ACHN (cell line): ENCODE measurements around the gene ERBB4.

ENCODE experiments used
- DNase-seq: peaks from one replicate; pipeline ENCODE4 v3.0.0-alpha.2; 2015
- in situ Hi-C: cut with HindIII; loops from 2 replicates; pipeline ENCODE4 v1.10.0; 2017; ENCODE audit warnings: low sequenced_read_pairs, low pct_ligation_motif_present, low pct_unique_long_range_greater_than_20kb

Gene ERBB4

DNA sequence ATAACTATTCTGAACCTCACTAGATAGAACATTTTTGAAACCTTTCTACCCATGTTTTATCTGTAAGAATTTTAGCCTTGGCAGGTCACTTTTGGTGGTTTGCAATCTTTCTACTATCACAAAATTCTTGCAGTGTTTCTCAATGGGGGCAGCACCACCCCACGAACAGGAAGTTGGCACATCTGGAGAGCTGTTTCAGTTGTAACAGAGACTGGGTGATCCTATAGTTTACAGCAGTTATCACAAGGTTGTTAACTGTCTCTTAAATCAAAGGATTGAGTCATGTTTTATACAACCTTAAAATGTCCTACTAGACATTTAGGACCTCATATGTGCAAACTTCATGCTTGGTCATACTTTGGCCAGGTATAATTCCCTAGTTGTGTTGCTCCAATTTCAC is 829.2 kb downstream of the ERBB4 start:
- in situ Hi-C loops = no loop called here
- DNase-seq = no peak

DNA sequence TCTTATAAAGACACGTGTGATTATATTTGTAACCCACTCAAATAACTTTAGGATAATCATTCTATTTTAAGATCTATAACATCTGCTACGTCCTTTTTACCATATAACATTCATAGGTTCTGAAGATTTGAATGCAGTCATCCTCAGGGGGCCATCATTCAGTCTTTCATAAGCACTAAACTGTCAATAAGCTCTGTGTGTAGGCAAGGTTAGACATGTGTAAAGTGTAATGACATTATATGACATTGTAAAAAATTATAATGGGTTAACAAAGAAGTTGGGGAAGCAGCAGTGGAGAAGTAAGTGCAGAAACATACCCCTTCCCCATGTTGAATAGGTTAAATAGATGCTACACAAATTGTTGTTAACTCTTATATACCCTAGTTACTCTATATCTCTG is 845.9 kb downstream of the ERBB4 start:
- in situ Hi-C loops = no loop called here
- no peak for DNase-seq

DNA sequence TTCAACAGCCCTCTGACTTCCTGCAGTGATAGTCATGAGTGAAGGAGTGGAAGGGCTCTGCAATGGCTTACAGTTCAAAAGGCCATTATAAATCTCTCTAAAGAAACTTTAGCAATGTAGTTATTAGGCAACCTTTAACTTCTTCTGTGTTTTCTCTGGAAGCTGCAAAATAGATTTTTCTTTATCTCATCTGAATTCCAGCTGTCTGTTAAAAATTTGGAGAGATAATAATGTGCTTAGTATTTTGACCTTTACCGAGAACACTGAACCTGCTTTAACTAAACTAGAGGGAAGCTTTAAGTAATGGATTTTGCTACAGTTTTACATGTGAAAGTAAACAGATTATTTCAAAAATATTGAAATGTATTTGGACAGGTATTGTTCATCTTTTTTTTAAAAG is 847.9 kb downstream of the ERBB4 start:
- DNase-seq = no peak
- in situ Hi-C loops = no loop called here

DNA sequence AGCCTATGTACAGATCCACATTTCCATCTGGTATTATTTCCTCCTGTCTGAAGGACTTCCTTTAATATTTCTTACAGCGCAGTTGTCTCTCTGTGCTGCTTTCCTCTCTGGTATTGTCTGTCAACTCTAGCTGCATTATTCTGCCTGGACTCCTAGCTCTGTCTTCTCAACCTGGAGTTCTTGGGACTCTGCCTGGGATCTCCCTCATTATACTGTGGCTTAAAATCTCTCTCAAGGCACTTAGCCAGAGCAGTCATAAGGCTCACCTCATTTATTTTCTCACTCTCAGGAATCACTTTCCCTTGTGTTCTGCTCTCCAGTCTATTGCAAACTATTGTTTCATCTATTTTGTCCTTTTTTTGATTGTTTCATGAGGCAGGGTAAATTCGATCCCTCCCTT is 850.4 kb downstream of the ERBB4 start:
- in situ Hi-C loops = no loop called here
- DNase-seq = no peak

DNA sequence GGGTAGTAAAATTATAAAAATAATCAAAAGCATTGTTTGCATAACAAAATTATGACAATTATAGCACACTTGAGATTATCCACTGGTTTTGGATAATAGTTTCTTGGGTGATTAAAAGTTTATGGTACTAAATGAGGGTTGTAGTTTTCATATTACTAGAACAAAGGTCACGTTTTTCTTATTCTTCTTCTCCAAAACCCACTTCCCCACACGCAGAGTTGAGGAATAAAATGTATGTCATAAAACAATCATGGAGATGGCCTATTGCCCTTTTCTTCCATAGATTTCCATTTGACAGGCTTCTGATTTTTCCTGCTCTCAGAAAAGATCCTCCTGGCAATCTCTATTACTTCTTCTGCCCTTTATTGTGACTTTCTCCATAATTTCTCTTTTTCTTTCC is 863.9 kb downstream of the ERBB4 start:
- DNase-seq = no peak
- in situ Hi-C loops = no loop called here

DNA sequence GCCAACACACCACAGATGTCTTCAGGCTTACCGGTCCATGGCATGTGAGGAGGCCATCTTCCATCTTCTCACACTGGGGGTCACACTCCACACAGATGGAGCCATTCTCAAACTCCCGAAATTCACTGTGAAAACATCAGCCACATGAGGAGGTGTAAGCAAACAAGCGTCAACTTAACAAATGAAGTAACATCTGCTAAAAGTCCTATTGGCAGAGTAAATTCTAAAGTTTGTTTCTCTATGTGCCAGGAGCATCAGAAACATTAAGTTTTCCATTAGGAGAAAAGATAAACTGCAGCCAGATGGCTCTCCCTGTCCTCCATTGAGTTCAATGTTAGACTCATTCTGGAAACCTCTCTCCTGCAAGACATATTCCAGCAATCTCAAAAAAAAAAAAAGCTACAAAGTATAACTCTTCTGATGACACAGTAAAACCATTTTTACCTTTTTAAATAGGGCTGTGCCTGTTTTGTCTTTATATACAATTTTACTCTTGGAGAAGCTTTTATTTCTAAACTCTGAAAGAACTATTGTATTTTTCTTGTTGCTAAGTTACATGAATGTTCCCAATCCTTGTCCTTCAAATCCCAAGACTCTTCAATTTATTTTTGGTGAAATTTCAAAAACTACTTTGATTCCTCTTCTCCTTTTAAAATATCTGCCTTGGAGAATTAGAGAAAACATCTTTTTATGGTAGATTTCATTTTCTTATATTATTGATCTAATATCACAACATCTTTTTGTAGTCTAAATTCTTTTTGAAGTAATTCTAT is 865.3 kb downstream of the ERBB4 start:
- in situ Hi-C loops = no loop called here
- no peak for DNase-seq

DNA sequence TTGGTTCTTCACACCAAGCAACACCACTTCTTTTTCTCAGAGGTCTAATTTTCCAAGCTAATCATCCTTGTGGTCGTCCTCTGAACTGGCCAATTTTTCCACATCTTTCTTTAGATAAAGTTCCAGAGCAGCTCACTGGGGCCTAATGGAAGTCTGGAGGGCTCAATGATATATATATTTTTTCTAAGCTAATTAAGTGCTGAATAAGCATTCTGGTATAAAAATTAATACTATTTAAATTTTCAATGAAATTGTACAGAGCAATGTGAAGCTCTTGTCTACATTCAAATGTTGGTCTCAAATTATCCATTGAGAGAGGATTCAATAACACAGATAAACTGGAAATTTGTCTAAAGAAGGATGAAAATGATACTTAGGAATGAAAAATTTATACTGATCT is 866.6 kb downstream of the ERBB4 start:
- DNase-seq = no peak
- in situ Hi-C loops = no loop called here

DNA sequence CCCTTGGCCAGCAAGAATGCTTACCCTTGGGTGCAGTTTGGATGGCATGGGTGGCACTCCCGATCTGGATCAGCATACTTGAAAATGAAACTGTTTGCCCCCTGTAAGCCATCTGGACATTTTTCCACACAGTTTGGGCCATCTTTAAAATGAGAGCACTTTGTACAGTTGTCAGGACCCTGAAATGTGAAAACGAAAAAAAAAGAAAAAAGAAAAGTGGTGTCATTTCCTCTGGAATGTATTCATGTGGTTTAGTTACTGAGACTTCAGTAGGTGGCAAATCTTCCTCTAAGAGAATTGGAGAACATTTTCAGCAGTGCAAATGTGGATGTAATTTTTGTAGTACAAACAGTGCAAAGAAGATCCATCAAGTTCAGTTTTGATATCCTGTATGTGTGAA is 873.3 kb downstream of the ERBB4 start:
- DNase-seq = no peak
- in situ Hi-C loops = no loop called here

DNA sequence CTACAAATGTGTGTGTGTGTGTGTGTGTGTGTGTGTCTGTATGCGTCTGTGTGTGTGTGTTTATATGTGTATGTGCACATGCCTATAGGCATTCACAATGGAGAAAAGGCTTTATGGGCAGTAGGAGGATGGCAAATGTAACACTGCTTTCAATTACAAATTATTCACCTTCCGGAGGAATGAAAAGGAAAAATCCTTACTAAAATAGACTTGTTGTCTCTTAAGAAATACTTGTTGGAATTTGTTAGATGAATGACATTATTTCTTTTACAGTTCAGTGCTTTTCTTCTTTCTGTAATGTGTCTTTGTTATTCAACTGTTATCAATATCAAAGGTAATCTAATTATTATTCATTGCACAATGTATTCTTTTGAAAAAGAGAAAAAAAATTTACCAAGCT is 874.3 kb downstream of the ERBB4 start:
- DNase-seq = no peak
- in situ Hi-C loops = no loop called here

DNA sequence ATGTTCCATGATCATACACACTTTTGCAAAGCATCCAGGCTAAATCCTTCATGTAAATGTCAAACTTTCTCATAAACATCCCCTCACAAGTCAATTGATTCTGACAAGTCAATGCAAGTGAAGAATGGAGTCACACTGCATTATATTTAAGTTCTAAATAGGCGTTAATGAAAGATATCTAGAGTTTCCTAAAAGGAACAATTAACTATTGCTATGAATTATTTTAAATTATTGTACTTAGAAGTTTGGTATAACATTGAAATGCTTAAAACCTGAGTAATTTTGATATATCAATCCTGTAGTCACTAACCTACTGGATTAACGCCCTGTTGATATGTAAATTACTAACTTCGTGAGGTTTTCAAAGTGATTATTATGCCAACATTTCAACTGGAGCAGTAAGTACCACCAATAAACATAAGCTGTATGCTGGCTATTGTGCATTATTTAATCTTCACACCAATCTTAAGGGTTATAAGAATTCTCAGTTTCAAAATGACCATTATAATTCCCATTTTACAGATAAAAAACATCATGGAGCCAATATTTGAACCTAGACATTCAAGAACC is 884.3 kb downstream of the ERBB4 start:
- in situ Hi-C loops = no loop called here
- no peak for DNase-seq

DNA sequence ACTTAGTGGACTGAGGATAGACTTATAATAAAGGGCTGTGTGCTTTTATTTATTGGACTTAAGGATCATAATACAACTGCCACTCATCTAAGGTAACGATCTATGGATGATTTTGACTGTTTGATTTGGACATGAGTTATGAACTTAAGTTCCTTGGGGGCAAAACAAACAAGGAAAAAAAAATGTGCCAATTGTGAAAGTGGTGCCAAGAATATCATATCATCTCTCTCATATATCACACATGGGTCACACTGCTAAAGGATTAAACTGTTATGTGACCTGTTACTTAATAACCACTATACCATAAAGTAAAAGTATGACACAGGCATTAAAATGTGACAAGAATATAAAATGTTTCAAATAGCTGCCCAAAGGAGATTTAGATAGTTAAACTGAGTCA is 886.3 kb downstream of the ERBB4 start:
- DNase-seq = no peak
- in situ Hi-C loops = no loop called here

DNA sequence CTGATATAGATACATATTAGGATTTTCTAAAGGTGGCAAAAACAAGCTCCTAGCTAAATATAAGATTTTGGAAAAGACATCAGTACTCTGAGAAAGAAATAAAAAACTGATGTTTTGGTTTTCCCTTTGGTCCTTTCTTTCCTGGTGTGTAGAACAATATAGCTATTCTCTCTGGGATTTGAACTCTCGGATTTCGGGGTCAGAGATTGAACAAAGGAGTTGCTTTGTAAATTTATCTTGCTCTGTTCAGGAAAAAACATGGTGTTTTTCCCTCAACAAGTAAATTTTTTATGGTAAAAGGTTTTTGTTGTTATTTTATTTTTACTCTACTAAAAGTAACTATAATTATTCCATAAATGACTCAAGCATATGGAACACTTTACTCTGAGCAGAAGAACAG is 889.3 kb downstream of the ERBB4 start:
- in situ Hi-C loops = no loop called here
- DNase-seq = no peak

DNA sequence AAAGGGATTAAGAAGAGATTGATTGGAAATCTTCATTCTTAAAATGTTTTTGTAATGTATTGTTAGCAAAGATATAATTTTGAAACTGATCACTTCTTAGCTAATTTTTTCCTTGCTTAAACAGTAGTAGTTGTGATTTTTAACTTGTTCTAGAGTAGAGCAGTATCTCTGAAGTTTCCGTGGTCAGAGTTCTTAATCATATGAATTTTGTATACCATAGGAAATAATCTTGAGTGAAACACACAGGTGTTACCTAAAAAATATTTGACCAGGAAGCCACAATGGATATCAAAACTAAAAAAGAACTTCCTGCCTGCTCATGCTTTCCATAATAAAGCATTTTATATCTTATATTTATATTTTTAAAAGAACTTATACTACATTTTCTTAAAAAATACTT is 907.1 kb downstream of the ERBB4 start:
- no peak for DNase-seq
- in situ Hi-C loops = no loop called here

DNA sequence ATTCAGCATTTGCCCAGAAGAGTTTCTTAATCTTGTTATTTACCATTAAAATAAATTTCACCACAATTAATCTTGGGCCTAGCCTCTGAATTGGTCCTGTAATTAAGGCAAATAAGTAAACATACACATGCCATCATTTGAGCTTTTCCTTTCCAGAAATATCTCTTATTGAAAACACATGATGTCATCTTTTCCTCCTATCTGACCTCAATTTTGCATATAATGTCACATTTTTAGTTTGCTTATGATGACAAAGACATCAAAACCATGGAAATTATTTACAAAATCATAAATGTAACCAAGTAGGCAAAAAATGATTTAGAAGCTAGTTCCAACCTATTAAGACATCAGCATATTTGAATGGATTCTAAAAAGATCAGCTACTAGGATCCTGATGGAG is 915.5 kb downstream of the ERBB4 start:
- in situ Hi-C loops = no loop called here
- DNase-seq = no peak

DNA sequence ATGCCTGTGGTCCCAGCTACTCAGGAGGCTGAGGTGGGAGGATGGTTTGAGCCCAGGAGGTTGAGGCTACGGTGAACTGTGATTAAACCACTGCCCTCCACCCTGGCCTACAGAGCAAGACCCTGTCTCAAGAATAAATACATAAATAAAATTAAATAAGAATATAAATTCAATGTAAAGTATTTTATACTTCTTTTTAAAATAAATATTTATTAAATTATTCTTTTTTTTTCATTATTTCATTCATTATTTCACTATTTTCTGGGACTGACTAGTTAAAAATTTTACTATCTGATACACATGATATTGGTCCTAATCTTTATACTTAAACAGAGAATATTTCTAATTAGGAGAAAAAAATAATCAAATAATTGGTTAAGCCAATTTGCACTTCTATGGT is 917.6 kb downstream of the ERBB4 start:
- no peak for DNase-seq
- in situ Hi-C loops = no loop called here

DNA sequence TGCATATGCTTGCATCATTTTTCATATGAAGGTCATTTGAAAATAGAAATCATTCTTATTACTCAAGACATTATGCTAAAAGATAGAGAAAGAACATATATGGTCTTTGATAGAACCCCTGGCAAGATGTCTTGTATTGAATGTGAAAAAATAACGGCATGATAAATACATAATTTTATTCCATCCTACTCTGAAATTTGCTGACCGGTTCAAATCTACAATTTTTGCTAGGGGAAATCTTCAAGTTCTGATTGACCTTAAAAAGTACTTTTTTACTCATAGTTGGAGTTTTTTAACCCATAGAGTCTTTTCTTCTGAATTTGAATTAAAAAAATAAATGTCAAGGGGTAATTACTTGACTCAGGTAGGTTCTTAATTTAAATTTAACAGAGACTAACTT is 920.8 kb downstream of the ERBB4 start:
- in situ Hi-C loops = no loop called here

DNA sequence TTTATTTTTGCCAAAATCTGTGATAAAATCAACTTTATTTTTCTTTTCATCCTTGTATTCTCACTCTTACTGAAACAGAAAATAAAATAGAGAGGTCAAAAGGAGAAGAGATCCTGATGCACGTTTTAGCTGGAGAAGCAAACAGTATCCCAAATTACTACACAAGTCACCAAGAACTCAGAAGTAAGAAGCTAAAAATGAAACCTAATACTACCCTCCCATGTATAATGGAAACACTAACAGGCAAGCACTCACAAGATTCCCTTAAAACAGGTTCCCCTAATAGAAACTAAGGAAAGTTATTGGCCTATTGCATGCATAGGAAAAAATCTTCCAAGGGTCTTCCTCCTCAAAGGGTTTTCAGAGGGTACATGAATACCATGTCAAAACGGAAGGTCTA is 927.0 kb downstream of the ERBB4 start:
- in situ Hi-C loops = no loop called here
- DNase-seq = no peak

More for the DNA sequence above, 920.8 kb downstream of the ERBB4 start:
- no peak for DNase-seq

DNA sequence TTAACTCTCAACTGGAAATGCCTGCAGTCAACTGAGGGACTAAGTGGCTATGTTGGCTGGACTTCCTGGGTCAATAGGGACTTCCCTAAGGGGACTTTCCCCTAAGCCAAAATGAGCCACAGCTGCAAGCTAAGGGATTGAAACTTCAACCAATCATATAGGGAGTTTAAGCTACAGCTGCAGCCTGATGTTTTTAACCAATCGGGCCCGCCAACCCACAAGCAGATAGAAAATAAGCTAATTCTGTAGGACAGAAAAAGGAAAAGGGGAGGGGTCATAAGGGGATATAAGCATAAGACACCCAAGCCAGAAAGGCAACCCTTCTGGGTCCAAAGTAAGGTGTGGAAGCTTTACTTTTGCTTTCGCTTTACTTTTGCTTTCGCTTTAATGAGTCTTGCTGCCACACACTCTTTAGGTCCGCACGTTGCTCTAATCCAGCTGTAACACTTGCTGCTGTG is 927.5 kb downstream of the ERBB4 start:
- DNase-seq = peak; percentile 26
- in situ Hi-C loops = no loop called here

DNA sequence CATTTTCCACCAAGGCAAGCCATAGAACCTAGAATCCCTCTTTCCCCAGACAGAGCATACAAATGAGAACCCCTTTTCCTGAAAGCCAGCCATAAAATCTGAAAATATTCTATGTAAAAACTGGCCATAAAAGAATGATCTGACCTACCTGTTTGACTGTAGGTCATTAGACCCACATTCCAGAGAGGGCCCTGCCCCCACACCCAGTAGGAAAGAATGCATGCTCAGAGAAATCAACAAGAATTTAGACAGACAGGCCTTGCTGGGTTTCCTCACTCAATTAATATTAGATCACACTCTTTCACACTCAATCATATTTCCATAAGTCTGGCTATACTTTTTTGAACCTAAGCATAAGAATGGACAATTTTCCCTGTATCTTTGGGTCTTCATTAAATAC is 929.5 kb downstream of the ERBB4 start:
- in situ Hi-C loops = no loop called here
- no peak for DNase-seq

DNA sequence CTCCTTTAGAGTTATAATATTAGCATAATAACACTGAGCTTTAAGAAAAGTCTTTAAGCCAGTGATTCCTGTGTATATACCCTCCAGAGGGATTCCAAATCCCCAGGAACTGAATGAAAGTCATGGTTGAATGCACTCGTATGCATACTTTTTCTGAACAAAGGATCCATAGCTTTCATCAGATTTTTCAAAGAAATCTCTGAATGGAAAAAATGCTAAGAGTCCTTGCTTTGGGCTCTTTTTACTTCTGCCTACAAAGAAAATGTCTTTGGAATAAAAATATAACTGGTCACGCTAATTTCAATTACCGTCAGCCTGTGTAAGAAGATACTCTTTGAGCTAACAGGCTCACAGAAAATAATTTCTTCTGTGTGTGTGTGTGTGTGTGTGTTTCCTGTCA is 939.5 kb downstream of the ERBB4 start:
- no peak for DNase-seq
- in situ Hi-C loops = no loop called here
